ENCODE results near the gene HCFC1. TPM values are rescaled to one million over a fixed set of nuclear protein-coding genes. Genes with fewer than 3 reads are reported as not detected.
"Not testable (repeated sequence)": the region's sequence is repeated elsewhere in the genome, so short reads cannot be mapped to it uniquely, and the experiment has no call there.

Gene HCFC1
- total and polyA plus RNA-seq, 11 donors = 11.8 to 72.6 (median 33.8) TPM

- peaks cover 0 to 5% (median 0%) of the 10 kb centered on the region in 9 donors for H3K36me3 ChIP-seq
- intact Hi-C loops (cut with DNase I) = no loop called here
- peaks cover 0 to 51% (median 0%) of the 10 kb centered on the region in 12 donors for H3K4me1 ChIP-seq
- peaks cover 0 to 48% (median 0%) of the 10 kb centered on the region in 9 donors for H3K27me3 ChIP-seq
- TF ChIP-seq CTCF (IDR thresholded peaks at IDR 0.05) (no peak), POLR2A (IDR thresholded peaks at IDR 0.05) (no peak)
- peak in 4 of 5 donors; percentile 41 to 75 (median 56) for DNase-seq
- no peaks in the 10 kb centered on the region for H3K9me3 ChIP-seq
- peak overlapping the region in 2 of 12 donors; percentile 5 to 87 for H3K27ac ChIP-seq
- peak; percentile 41 to 55 (median 48) for ATAC-seq
- H3K4me3 ChIP-seq = peak overlapping the region in 1 of 12 donors; percentile 8
- WGBS, 4 donors = 84 to 92% (median 89%) methylated on average over 48 to 52 of the region's 52 CpGs
Measured at GRCh38 chrX:153981771-153982533, 10.3 kb upstream of the HCFC1 start.

- intact Hi-C loops (cut with DNase I) = no loop called here
- no peak overlapping the region for H3K4me3 ChIP-seq
- H3K27ac ChIP-seq = peak overlapping the region in 2 of 12 donors; percentile 26 to 87
- peaks cover 0 to 48% (median 0%) of the 10 kb centered on the region in 12 donors for H3K4me1 ChIP-seq
- no peak for DNase-seq
- no peaks in the 10 kb centered on the region for H3K9me3 ChIP-seq
- peaks cover 0 to 45% (median 0%) of the 10 kb centered on the region in 9 donors for H3K27me3 ChIP-seq
- peaks cover 0 to 5% (median 0%) of the 10 kb centered on the region in 9 donors for H3K36me3 ChIP-seq
- no peak for ATAC-seq
- 81 to 91% (median 86%) methylated on average over 7 of the region's 7 CpGs for WGBS, 4 donors
- no peak for TF ChIP-seq POLR2A (IDR thresholded peaks at IDR 0.05)
- TF ChIP-seq CTCF (IDR thresholded peaks at IDR 0.05) = no peak
Measured at GRCh38 chrX:153981231-153981630, 9.6 kb upstream of the HCFC1 start.

GRCh38 chrX:153980394-153980793 lies 8.8 kb upstream of the HCFC1 start:
- peak overlapping the region in 1 of 12 donors; percentile 87 for H3K27ac ChIP-seq
- DNase-seq; H3K36me3 ChIP-seq; intact Hi-C loops (cut with DNase I); ATAC-seq; H3K9me3 ChIP-seq; H3K4me3 ChIP-seq: not testable (repeated sequence)
- peaks cover 0 to 42% (median 0%) of the 10 kb centered on the region in 12 donors for H3K4me1 ChIP-seq
- 66 to 81% (median 79%) methylated on average over 8 to 10 of the region's 10 CpGs for WGBS, 4 donors
- H3K27me3 ChIP-seq = peaks cover 0 to 43% (median 0%) of the 10 kb centered on the region in 9 donors

- TF ChIP-seq POLR2A (IDR thresholded peaks at IDR 0.05) = no peak
- Histone ChIP-seq H3K27me3 (peaks cover 0 to 13% (median 0%) of the 10 kb centered on the region in 9 donors), H3K4me3 (no peak overlapping the region), H3K9me3 (no peaks in the 10 kb centered on the region), H3K27ac (peak overlapping the region in 7 of 12 donors; percentile 94 to 100 (median 100)), H3K4me1 (peaks cover 0 to 26% (median 12%) of the 10 kb centered on the region in 12 donors), H3K36me3 (no peaks in the 10 kb centered on the region)
- DNase-seq = no peak
- WGBS, 4 donors = 78 to 92% (median 82%) methylated on average over 3 of the region's 3 CpGs
- intact Hi-C loops (cut with DNase I) = loop anchor here in 2 of 10 donors (5.0 kb wide), 2 partner anchors 47 to 122 kb away; partner anchors contain the start of gene MECP2 (in 1 of the 2)
- ATAC-seq = no peak
Measured at GRCh38 chrX:153974726-153975286, 3.2 kb upstream of the HCFC1 start.
